PFSK-1 (cell line): Measurements from ENCODE around the gene OR5C1.

Experiments used
- POLR2AphosphoS5 ChIP-seq: IDR thresholded peaks from 2 replicates; pipeline ENCODE4 v1.6.1; 2012; ENCODE audit warnings: low read depth, mild to moderate bottlenecking, control low read depth, low read length, moderate library complexity
- TAF1 ChIP-seq: IDR thresholded peaks from 2 replicates; pipeline ENCODE4 v1.6.1; 2012; ENCODE audit warnings: low read length, control low read depth, borderline replicate concordance; ENCODE audit not compliant: insufficient read depth

- TF ChIP-seq POLR2AphosphoS5: no peak
- no peak for TF ChIP-seq TAF1
These were observed 2.4 kb upstream of the OR5C1 start for GRCh38 chr9:122786338-122786737.
